WTC11 (cell line): ENCODE data around the gene LRRC17. TPM values are rescaled to one million over a fixed set of nuclear protein-coding genes. Genes with fewer than 3 reads are reported as not detected.

ENCODE experiments used
- ATAC-seq: fragments of 200-7000 bp; cut with Tn5 transposase; 2 replicates; pipeline ENCODE4 v1.10.0; 2021; ENCODE audit warnings: mild to moderate bottlenecking, moderate library complexity
- CTCF ChIA-PET: fragments of 300-600 bp; sonication (Branson Sonifier 250); formaldehyde crosslinking; loops from one replicate; lab custom pipeline; 2021; ENCODE audit warnings: antibody characterized with exemption; lab: Charles Lee
- POLR2A ChIA-PET: fragments of 350-600 bp; sonication (Branson Sonifier 250); formaldehyde crosslinking; loops from one replicate; lab custom pipeline; 2021; ENCODE audit warnings: antibody characterized with exemption; lab: Charles Lee
- DNase-seq: peaks from one replicate; pipeline ENCODE4 v3.0.0; 2021; ENCODE audit warnings: low spot score
- H3K27ac Mint-ChIP-seq: 2 replicates; pipeline ENCODE4 v1.8.0; 2021; ENCODE audit warnings: mixed read lengths
- H3K27me3 Mint-ChIP-seq: 2 replicates; pipeline ENCODE4 v1.8.0; 2021; ENCODE audit warnings: low read depth, mild to moderate bottlenecking, moderate library complexity, mixed read lengths
- H3K36me3 Mint-ChIP-seq: 2 replicates; pipeline ENCODE4 v1.8.0; 2021; ENCODE audit warnings: mixed read lengths
- H3K4me1 Mint-ChIP-seq: 2 replicates; pipeline ENCODE4 v1.8.0; 2022; ENCODE audit warnings: mixed read lengths
- H3K4me3 Mint-ChIP-seq: 2 replicates; pipeline ENCODE4 v1.8.0; 2021; ENCODE audit warnings: mild to moderate bottlenecking, moderate library complexity, mixed read lengths
- H3K9me3 Mint-ChIP-seq: 2 replicates; pipeline ENCODE4 v1.8.0; 2021; ENCODE audit warnings: mixed read lengths
- AFF4 ChIP-seq: sonication (generic); formaldehyde crosslinking; IDR thresholded peaks from 2 replicates; pipeline ENCODE4 v1.8.1; 2023; ENCODE audit warnings: mild to moderate bottlenecking, missing genetic modification reagents, borderline replicate concordance
- AR ChIP-seq: fragments of 250-450 bp; sonication (Bioruptor Pico); IDR thresholded peaks from 2 replicates; pipeline ENCODE4 v1.9.0; 2021; ENCODE audit warnings: mild to moderate bottlenecking
- FOXJ3 ChIP-seq: sonication (generic); formaldehyde crosslinking; IDR thresholded peaks from 2 replicates; pipeline ENCODE4 v1.9.0; 2021; ENCODE audit warnings: missing genetic modification reagents, mild to moderate bottlenecking, borderline replicate concordance
- HMGA2 ChIP-seq: fragments of 250-450 bp; sonication (Bioruptor Pico); IDR thresholded peaks from 2 replicates; pipeline ENCODE4 v1.4.0; 2021; ENCODE audit warnings: mild to moderate bottlenecking, moderate library complexity
- MXD4 ChIP-seq: fragments of 250-450 bp; sonication (Bioruptor Pico); IDR thresholded peaks from 2 replicates; pipeline ENCODE4 v1.8.0; 2021; ENCODE audit warnings: mild to moderate bottlenecking, moderate library complexity, borderline replicate concordance
- NR1H2 ChIP-seq: sonication (generic); formaldehyde crosslinking; IDR thresholded peaks from 2 replicates; pipeline ENCODE4 v1.9.0; 2021; ENCODE audit warnings: mild to moderate bottlenecking, moderate library complexity, missing genetic modification reagents
- RELA ChIP-seq: sonication (generic); formaldehyde crosslinking; IDR thresholded peaks from 2 replicates; pipeline ENCODE4 v1.8.1; 2022; ENCODE audit warnings: missing genetic modification reagents, mild to moderate bottlenecking, borderline replicate concordance
- SMAD3 ChIP-seq: sonication (generic); formaldehyde crosslinking; IDR thresholded peaks from 2 replicates; pipeline ENCODE4 v1.8.0; 2022; ENCODE audit warnings: missing genetic modification reagents, mild to moderate bottlenecking, borderline replicate concordance
- TEAD4 ChIP-seq: sonication (generic); formaldehyde crosslinking; IDR thresholded peaks from 2 replicates; pipeline ENCODE4 v1.8.0; 2022; ENCODE audit warnings: mild to moderate bottlenecking, missing genetic modification reagents
- ZNF396 ChIP-seq: fragments of 250-450 bp; sonication (Bioruptor Pico); IDR thresholded peaks from 2 replicates; pipeline ENCODE4 v1.8.0; 2021; ENCODE audit warnings: mild to moderate bottlenecking, moderate library complexity, borderline replicate concordance
- ZNF416 ChIP-seq: fragments of 250-450 bp; sonication (Bioruptor Pico); IDR thresholded peaks from 2 replicates; pipeline ENCODE4 v1.9.0; 2021; ENCODE audit warnings: mild to moderate bottlenecking, inconsistent platforms
- ZNF671 ChIP-seq: fragments of 250-450 bp; sonication (Bioruptor Pico); IDR thresholded peaks from 2 replicates; pipeline ENCODE4 v1.8.0; 2021; ENCODE audit warnings: mild to moderate bottlenecking
- total RNA-seq: library from RNA; stranded (reverse); gene quantifications from 3 replicates; pipeline ENCODE4 v1.2.3, GENCODE V29; 2021
- TF ChIP-seq, protein P1 (sequence below): fragments of 200-600 bp; IDR thresholded peaks from 2 replicates; pipeline ENCODE4 v1.8.0; 2022; ENCODE audit warnings: antibody characterized with exemption
- TF ChIP-seq, protein P2 (sequence below): sonication (generic); formaldehyde crosslinking; conservative IDR thresholded peaks from 2 replicates; pipeline ENCODE4 v1.8.1; 2023; ENCODE audit warnings: mild to moderate bottlenecking, low read depth, missing genetic modification reagents, moderate library complexity
- TF ChIP-seq, protein P3 (sequence below): fragments of 250-450 bp; sonication (Bioruptor Pico); IDR thresholded peaks from 2 replicates; pipeline ENCODE4 v1.9.0; 2021; ENCODE audit warnings: mild to moderate bottlenecking
- TF ChIP-seq, protein P4 (sequence below): sonication (generic); formaldehyde crosslinking; IDR thresholded peaks from 2 replicates; pipeline ENCODE4 v1.8.1; 2023; ENCODE audit warnings: mild to moderate bottlenecking, missing genetic modification reagents
- TF ChIP-seq, protein P5 (sequence below): fragments of 250-450 bp; sonication (Bioruptor Pico); IDR thresholded peaks from 2 replicates; pipeline ENCODE4 v1.8.0; 2021; ENCODE audit warnings: mild to moderate bottlenecking

LRRC17 gene
- total RNA-seq, 1 experiment from 2014 or later = 1.6 TPM

DNA sequence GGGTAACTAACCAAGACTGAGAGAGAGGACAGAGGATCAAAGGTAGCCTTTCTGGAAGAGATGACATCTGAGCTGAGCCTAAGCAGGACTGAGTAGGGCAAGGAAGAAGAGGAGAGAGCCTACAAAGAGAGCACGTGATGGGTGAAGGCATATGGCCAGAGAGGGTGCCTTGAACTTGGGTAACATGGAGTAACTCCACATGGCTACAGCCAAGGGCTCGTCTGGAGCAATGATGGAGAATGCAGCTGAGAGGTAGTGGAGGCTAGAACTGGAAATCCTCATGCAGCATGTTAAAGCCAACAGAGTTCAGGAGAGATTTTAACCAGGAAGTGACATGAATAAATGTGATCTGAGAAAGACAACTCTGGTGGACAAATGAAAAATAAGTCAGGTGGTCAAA, 77.8 kb downstream of the LRRC17 start (continued):
- TF ChIP-seq AR = no peak
- TF ChIP-seq, protein P1, sequence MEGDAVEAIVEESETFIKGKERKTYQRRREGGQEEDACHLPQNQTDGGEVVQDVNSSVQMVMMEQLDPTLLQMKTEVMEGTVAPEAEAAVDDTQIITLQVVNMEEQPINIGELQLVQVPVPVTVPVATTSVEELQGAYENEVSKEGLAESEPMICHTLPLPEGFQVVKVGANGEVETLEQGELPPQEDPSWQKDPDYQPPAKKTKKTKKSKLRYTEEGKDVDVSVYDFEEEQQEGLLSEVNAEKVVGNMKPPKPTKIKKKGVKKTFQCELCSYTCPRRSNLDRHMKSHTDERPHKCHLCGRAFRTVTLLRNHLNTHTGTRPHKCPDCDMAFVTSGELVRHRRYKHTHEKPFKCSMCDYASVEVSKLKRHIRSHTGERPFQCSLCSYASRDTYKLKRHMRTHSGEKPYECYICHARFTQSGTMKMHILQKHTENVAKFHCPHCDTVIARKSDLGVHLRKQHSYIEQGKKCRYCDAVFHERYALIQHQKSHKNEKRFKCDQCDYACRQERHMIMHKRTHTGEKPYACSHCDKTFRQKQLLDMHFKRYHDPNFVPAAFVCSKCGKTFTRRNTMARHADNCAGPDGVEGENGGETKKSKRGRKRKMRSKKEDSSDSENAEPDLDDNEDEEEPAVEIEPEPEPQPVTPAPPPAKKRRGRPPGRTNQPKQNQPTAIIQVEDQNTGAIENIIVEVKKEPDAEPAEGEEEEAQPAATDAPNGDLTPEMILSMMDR = no peak

GRCh38 chr7:102991077-102991539, 78.3 kb downstream of the LRRC17 start:
- Mint-ChIP-seq H3K4me1 (no peaks in the 10 kb centered on the region), H3K36me3 (no peaks in the 10 kb centered on the region), H3K27ac (no peak overlapping the region), H3K27me3 (no peaks in the 10 kb centered on the region), H3K4me3 (no peak overlapping the region), H3K9me3 (peaks cover 6% of the 10 kb centered on the region; the same call in 1 of the 2 replicates)
- CTCF ChIA-PET = no interaction called here
- no peak for ATAC-seq
- no peak for DNase-seq
- POLR2A ChIA-PET = no interaction called here
- TF ChIP-seq, protein P2, sequence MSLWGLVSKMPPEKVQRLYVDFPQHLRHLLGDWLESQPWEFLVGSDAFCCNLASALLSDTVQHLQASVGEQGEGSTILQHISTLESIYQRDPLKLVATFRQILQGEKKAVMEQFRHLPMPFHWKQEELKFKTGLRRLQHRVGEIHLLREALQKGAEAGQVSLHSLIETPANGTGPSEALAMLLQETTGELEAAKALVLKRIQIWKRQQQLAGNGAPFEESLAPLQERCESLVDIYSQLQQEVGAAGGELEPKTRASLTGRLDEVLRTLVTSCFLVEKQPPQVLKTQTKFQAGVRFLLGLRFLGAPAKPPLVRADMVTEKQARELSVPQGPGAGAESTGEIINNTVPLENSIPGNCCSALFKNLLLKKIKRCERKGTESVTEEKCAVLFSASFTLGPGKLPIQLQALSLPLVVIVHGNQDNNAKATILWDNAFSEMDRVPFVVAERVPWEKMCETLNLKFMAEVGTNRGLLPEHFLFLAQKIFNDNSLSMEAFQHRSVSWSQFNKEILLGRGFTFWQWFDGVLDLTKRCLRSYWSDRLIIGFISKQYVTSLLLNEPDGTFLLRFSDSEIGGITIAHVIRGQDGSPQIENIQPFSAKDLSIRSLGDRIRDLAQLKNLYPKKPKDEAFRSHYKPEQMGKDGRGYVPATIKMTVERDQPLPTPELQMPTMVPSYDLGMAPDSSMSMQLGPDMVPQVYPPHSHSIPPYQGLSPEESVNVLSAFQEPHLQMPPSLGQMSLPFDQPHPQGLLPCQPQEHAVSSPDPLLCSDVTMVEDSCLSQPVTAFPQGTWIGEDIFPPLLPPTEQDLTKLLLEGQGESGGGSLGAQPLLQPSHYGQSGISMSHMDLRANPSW (CRISPR knock-in tag) = no peak
- TF ChIP-seq SMAD3 (CRISPR knock-in tag) (no peak), AFF4 (CRISPR knock-in tag) (no peak), HMGA2 (CRISPR knock-in tag) (no peak), FOXJ3 (CRISPR knock-in tag) (no peak), RELA (no peak), ZNF396 (no peak), NR1H2 (CRISPR knock-in tag) (no peak), ZNF416 (CRISPR knock-in tag) (no peak), ZNF671 (no peak), MXD4 (CRISPR knock-in tag) (no peak), TEAD4 (no peak)
- TF ChIP-seq, protein P3, sequence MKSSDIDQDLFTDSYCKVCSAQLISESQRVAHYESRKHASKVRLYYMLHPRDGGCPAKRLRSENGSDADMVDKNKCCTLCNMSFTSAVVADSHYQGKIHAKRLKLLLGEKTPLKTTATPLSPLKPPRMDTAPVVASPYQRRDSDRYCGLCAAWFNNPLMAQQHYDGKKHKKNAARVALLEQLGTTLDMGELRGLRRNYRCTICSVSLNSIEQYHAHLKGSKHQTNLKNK (CRISPR knock-in tag) = no peak
- TF ChIP-seq, protein P4, sequence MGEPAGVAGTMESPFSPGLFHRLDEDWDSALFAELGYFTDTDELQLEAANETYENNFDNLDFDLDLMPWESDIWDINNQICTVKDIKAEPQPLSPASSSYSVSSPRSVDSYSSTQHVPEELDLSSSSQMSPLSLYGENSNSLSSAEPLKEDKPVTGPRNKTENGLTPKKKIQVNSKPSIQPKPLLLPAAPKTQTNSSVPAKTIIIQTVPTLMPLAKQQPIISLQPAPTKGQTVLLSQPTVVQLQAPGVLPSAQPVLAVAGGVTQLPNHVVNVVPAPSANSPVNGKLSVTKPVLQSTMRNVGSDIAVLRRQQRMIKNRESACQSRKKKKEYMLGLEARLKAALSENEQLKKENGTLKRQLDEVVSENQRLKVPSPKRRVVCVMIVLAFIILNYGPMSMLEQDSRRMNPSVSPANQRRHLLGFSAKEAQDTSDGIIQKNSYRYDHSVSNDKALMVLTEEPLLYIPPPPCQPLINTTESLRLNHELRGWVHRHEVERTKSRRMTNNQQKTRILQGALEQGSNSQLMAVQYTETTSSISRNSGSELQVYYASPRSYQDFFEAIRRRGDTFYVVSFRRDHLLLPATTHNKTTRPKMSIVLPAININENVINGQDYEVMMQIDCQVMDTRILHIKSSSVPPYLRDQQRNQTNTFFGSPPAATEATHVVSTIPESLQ (CRISPR knock-in tag) = no peak
- TF ChIP-seq, protein P5, sequence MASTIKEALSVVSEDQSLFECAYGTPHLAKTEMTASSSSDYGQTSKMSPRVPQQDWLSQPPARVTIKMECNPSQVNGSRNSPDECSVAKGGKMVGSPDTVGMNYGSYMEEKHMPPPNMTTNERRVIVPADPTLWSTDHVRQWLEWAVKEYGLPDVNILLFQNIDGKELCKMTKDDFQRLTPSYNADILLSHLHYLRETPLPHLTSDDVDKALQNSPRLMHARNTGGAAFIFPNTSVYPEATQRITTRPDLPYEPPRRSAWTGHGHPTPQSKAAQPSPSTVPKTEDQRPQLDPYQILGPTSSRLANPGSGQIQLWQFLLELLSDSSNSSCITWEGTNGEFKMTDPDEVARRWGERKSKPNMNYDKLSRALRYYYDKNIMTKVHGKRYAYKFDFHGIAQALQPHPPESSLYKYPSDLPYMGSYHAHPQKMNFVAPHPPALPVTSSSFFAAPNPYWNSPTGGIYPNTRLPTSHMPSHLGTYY (CRISPR knock-in tag) = no peak
